Breast epithelium (tissue), 4 donors: Measurements from ENCODE around the gene WWOX. TPM values are rescaled to one million over a fixed set of nuclear protein-coding genes. Genes with fewer than 3 reads are reported as not detected.

Experiments used
- DNase-seq, 2 donors: peaks; one replicate each; pipeline ENCODE4 v3.0.0-alpha.2; 2019; ENCODE audit warnings: low spot score in 2 of 2
- H3K27ac ChIP-seq, 2 donors: fragments of 200-600 bp; sonication (generic) in 1 of 2; one replicate each; pipeline ENCODE4 v1.5.1; 2016 to 2019; ENCODE audit warnings: mild to moderate bottlenecking in 1 of 2
- H3K27me3 ChIP-seq, 2 donors: fragments of 200-600 bp; sonication (generic) in 1 of 2; one replicate each; pipeline versions ENCODE4 v1.5.1 to v1.6.0; 2017 to 2019; ENCODE audit warnings: control low read depth in 1 of 2, mild to moderate bottlenecking in 1 of 2
- H3K36me3 ChIP-seq: fragments of 200-600 bp; one replicate; pipeline ENCODE4 v1.5.1; 2019
- H3K4me1 ChIP-seq, 2 donors: fragments of 200-600 bp; sonication (generic); one replicate each; pipeline ENCODE4 v1.5.1; 2016 to 2019; ENCODE audit warnings: control low read depth in 1 of 2
- H3K4me3 ChIP-seq, 3 donors: fragments of 200-600 bp; sonication (generic); 1 replicate in 2 of 3; 2 replicates in 1 of 3; pipeline ENCODE4 v1.5.1; 2016 to 2019; ENCODE audit warnings: mild to moderate bottlenecking in 3 of 3, moderate library complexity in 2 of 3
- H3K9me3 ChIP-seq, 2 donors: fragments of 200-600 bp; sonication (generic) in 1 of 2; one replicate each; pipeline ENCODE4 v1.5.1; 2016 to 2019; ENCODE audit warnings: control low read depth in 1 of 2
- POLR2A ChIP-seq: fragments of 450-650 bp; IDR thresholded peaks from one replicate; pipeline ENCODE4 v1.6.1; 2016; ENCODE audit warnings: antibody characterized with exemption, mild to moderate bottlenecking, moderate library complexity
- POLR2AphosphoS5 ChIP-seq, 3 donors: sonication (generic); formaldehyde crosslinking; IDR thresholded peaks; one replicate each; pipeline ENCODE4 v1.6.1; 2017; ENCODE audit warnings: antibody characterized with exemption in 3 of 3
- intact Hi-C: fragments of 100-400 bp; cut with DNase I; formaldehyde crosslinking; loops from one replicate; pipeline ENCODE4 v1.15.1; 2023; ENCODE audit warnings: low total_unique reads
- total RNA-seq, 3 donors: library from RNA; depleted of rRNA; stranded (reverse); fragments of >200 nt; gene quantifications; one replicate each; pipeline ENCODE4 v1.1.0, GENCODE V29; 2016
- TF ChIP-seq, protein P1 (sequence below), 3 donors: fragments of 450-650 bp; IDR thresholded peaks; one replicate each; pipeline ENCODE4 v1.5.1; 2016 to 2017; ENCODE audit warnings: antibody characterized with exemption in 3 of 3, mild to moderate bottlenecking in 3 of 3, moderate library complexity in 3 of 3

WWOX gene
- total RNA-seq, 3 donors from 2014 or later, result 42.9 to 73.6 (median 43.4) TPM

DNA sequence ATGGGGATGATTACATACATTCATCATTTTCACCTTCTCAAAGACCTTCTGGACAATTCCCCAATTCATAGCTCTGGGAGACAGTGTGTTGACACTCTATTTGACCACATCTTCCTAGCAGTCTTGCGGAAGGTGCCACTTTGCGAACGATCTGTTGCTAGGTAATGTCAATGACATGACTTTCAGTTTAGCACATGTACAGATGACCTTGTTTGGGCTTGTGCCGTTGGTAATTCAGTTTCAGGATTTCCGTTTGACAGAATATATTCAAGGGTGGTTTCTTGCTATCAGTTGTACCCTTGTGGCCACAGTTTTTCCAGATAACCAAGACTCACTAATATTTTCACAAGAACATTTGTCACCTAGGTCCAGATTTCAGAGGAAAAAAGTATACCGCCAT, 478.2 kb downstream of the WWOX start:
- intact Hi-C loops, result no loop called here
- DNase-seq, result no peak
- Histone ChIP-seq H3K4me1 (no peaks in the 10 kb centered on the region), H3K36me3 (no peaks in the 10 kb centered on the region), H3K27me3 (no peaks in the 10 kb centered on the region), H3K4me3 (no peak overlapping the region), H3K9me3 (no peaks in the 10 kb centered on the region), H3K27ac (no peak overlapping the region)
- TF ChIP-seq POLR2AphosphoS5 (IDR thresholded peaks at IDR 0.05) (no peak), POLR2A (no peak)
- TF ChIP-seq, protein P1, sequence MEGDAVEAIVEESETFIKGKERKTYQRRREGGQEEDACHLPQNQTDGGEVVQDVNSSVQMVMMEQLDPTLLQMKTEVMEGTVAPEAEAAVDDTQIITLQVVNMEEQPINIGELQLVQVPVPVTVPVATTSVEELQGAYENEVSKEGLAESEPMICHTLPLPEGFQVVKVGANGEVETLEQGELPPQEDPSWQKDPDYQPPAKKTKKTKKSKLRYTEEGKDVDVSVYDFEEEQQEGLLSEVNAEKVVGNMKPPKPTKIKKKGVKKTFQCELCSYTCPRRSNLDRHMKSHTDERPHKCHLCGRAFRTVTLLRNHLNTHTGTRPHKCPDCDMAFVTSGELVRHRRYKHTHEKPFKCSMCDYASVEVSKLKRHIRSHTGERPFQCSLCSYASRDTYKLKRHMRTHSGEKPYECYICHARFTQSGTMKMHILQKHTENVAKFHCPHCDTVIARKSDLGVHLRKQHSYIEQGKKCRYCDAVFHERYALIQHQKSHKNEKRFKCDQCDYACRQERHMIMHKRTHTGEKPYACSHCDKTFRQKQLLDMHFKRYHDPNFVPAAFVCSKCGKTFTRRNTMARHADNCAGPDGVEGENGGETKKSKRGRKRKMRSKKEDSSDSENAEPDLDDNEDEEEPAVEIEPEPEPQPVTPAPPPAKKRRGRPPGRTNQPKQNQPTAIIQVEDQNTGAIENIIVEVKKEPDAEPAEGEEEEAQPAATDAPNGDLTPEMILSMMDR (IDR thresholded peaks at IDR 0.05), result no peak

DNA sequence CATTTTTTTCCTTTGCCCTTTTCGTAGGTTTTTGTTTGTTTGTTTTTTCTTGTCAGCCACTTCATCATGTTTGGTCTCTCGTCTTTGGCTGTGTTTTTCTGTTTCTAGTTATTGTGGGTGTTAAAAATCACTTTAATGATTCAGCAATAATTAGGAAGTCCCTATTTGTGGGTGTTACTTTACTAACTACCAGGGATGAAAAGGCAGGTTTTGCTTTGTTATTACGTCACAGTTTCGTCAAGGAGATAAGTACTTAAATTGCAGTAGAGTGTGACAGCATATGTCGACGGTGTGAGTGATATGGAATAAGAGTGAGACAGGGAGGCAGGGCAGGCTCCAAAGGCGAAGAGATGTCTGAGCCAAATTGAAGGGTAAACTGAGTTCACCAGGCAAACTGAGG, 479.6 kb downstream of the WWOX start:
- intact Hi-C loops, result no loop called here
- Histone ChIP-seq H3K4me3 (no peak overlapping the region), H3K27me3 (no peaks in the 10 kb centered on the region), H3K4me1 (no peaks in the 10 kb centered on the region), H3K9me3 (no peaks in the 10 kb centered on the region), H3K36me3 (no peaks in the 10 kb centered on the region), H3K27ac (no peak overlapping the region)
- no peak for DNase-seq
- no peak for TF ChIP-seq POLR2A
- no peak for TF ChIP-seq POLR2AphosphoS5 (IDR thresholded peaks at IDR 0.05)
- TF ChIP-seq, protein P1 (IDR thresholded peaks at IDR 0.05), result no peak

- Histone ChIP-seq H3K27me3 (no peaks in the 10 kb centered on the region), H3K27ac (no peak overlapping the region), H3K9me3 (no peaks in the 10 kb centered on the region), H3K36me3 (no peaks in the 10 kb centered on the region), H3K4me3 (no peak overlapping the region), H3K4me1 (no peaks in the 10 kb centered on the region)
- TF ChIP-seq, protein P1 (IDR thresholded peaks at IDR 0.05), result no peak
- TF ChIP-seq POLR2AphosphoS5 (IDR thresholded peaks at IDR 0.05) (no peak), POLR2A (no peak)
- no peak for DNase-seq
- intact Hi-C loops, result no loop called here
These were observed 484.0 kb downstream of the WWOX start for GRCh38 chr16:78583441-78583840.

DNA sequence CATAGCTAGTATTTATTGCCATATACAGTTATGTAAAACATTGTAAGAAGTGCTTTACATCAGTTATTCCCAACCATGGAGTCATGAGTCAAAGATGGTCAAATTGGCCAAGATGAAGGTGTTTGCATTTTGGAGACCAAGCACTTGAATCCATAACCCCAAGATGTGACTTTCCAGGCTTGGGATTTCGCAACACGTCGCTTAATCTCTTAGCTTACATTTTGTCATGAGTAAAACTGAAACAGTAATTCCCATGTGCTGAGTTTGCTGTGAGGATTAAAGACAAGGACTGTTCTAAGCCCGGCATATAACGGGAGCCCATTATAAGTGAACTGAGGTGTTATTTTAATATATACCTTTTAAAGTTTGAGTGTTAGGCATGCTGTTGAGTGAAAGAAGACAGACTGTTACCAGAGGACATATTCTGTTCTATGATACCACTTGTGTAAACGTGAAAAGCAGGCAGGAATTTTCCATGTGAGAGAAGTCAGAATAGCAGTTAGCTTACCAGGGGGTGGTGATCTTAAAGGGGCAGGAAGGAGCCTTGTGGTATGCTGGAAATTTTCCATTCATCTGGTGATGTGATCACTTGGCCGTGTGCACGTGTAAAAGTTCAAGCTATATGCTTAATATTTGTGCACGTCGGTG, 484.9 kb downstream of the WWOX start:
- intact Hi-C loops, result no loop called here
- no peaks in the 10 kb centered on the region for H3K4me1 ChIP-seq

GRCh38 chr16:78584991-78585390, 485.5 kb downstream of the WWOX start:
- Histone ChIP-seq H3K4me1 (no peaks in the 10 kb centered on the region), H3K4me3 (no peak overlapping the region), H3K27ac (no peak overlapping the region), H3K27me3 (no peaks in the 10 kb centered on the region), H3K36me3 (no peaks in the 10 kb centered on the region), H3K9me3 (no peaks in the 10 kb centered on the region)
- DNase-seq, result no peak
- TF ChIP-seq, protein P1 (IDR thresholded peaks at IDR 0.05), result no peak
- TF ChIP-seq POLR2AphosphoS5 (IDR thresholded peaks at IDR 0.05) (no peak), POLR2A (no peak)
- intact Hi-C loops, result no loop called here

More for the DNA sequence above, 484.9 kb downstream of the WWOX start:
- no peak for DNase-seq
- Histone ChIP-seq H3K36me3 (no peaks in the 10 kb centered on the region), H3K27me3 (no peaks in the 10 kb centered on the region), H3K27ac (no peak overlapping the region), H3K4me3 (no peak overlapping the region), H3K9me3 (no peaks in the 10 kb centered on the region)
- TF ChIP-seq, protein P1 (IDR thresholded peaks at IDR 0.05), result no peak
- no peak for TF ChIP-seq POLR2A
- no peak for TF ChIP-seq POLR2AphosphoS5 (IDR thresholded peaks at IDR 0.05)
